COLO829 (cell line): Measurements from ENCODE around the gene ZNF547.
"Not testable (repeated sequence)": the region's sequence is repeated elsewhere in the genome, so short reads cannot be mapped to it uniquely, and the experiment has no call there.

Experiments used
- DNase-seq: peaks from one replicate; pipeline ENCODE4 v3.0.0; 2012; ENCODE audit warnings: low spot score

Gene ZNF547

DNA sequence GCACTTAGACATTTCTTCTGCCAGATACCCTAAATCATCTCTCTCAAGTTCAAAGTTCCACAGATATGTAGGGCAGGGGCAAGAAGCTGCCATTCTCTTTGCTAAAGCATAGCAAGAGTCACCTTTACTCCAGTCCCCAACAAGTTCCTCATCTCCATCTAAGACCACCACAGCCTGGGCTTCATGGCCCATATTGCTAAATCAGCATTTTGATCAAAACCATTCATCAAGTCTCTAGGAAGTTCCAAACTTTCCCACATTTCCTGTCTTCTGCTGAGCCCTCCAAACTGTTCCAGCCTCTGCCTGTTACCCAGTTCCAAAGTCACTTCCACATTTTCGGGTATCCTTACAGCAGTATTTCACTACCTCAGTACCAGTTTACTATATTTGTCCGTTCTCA, 11.3 kb downstream of the ZNF547 start:
- DNase-seq = not testable (repeated sequence)

DNA sequence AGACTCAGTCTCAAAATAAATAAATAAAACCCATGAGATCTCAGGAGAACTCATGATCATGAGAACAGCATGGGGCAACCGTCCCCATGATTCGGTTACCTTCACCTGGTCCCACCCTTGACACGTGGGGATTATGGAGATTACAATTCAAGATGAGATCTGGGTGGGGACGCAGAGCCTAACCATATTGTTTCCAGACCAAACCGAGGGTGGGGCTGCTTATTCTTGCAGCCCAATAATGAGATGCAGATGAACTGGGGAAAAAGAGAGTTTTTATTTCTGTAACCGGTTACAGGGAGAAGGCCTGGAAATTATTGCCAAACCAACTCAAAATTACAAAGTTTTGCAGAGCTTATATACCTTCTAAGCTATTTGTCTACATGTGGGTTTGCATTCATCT, 12.8 kb downstream of the ZNF547 start:
- no peak for DNase-seq

DNA sequence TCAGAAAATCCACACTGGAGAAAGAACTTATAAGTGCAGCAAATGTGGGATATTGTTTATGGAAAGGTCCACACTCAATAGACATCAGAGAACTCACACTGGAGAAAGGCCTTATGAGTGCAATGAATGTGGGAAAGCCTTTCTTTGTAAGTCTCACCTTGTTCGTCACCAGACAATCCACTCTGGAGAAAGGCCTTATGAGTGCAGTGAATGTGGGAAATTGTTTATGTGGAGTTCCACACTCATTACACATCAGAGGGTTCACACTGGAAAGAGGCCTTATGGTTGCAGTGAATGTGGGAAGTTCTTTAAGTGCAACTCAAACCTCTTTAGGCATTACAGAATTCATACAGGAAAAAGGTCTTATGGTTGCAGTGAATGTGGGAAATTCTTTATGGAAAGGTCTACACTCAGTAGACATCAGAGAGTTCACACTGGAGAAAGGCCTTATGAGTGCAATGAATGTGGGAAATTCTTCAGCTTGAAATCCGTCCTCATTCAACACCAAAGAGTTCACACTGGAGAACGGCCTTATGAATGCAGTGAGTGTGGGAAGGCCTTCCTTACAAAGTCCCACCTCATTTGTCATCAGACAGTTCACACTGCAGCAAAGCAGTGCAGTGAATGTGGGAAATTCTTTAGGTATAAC, 14.3 kb downstream of the ZNF547 start:
- no peak for DNase-seq

DNA sequence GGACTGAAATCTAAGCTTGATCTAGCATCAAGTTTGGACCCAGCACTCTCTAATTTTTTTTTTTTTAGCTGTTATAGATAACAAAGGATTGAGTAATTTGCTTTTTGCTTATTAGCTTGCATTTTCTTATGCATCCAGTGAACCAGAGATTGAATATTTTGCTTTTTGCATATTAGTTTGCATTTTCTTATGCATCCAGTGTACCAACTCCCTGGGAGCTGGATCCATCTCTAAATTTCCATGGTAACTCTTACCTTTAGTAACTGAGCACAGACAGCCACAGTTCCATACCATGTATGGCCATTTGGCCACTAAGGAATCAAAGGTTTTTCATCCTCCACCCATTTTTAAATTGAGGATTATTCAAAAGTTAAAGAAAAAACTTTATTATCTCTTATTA, 17.6 kb downstream of the ZNF547 start:
- DNase-seq = no peak

DNA sequence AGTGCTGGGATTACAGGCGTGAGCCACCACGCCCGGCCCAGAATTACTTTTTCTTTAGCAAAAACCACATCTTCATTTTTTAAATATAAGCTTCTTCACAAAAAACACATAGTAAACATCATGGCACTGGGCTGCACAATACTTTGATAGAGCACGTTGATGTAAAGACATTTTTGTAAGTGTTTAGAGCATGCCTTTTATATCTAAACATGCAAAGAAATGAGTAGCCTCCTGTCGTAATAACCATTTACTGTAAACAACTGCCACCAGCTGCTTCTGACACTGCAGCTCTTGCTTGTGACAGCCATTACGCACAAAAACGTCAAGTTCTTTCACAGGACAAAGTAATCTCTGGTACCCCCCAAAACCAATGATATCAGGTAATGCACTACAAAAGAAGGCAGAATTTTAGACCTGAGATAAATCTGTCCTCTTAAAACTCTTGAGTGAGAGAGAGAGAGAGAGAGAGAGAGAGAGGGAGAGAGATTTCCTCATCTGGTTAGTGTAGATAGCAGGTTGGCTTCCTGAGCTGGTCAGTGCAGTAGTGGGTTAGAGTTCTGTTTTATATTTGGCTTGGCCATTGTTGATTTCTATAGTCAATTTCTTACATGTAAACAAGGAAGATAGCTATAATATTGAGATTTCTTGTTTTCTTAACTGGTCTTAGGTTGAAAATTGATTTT, 19.6 kb downstream of the ZNF547 start:
- DNase-seq = no peak

DNA sequence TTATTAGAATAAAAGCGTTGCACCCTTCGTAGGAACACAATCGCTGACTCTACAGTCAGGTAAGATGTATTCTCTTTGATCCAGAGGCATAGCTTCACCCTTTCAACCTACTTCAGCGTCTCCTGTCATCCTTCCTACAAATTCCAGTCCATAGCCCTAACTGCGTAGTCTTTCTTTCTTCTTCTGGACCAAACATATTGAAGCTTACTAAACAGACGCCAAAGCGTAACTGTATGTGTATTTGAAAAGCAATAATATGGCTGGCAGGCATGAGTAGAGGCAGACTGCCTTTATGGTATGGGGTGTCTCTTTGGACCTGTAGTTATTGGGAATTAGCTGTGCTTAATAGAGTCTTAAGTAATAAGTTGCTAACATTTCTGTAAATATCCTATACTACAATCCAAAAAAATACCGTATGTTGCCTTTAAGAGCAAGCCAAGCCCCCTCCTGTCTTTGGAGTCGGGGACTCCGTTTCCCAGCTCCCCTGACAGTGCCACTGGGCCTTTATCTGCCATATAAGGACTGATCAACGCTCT, 25.9 kb downstream of the ZNF547 start:
- DNase-seq = no peak

DNA sequence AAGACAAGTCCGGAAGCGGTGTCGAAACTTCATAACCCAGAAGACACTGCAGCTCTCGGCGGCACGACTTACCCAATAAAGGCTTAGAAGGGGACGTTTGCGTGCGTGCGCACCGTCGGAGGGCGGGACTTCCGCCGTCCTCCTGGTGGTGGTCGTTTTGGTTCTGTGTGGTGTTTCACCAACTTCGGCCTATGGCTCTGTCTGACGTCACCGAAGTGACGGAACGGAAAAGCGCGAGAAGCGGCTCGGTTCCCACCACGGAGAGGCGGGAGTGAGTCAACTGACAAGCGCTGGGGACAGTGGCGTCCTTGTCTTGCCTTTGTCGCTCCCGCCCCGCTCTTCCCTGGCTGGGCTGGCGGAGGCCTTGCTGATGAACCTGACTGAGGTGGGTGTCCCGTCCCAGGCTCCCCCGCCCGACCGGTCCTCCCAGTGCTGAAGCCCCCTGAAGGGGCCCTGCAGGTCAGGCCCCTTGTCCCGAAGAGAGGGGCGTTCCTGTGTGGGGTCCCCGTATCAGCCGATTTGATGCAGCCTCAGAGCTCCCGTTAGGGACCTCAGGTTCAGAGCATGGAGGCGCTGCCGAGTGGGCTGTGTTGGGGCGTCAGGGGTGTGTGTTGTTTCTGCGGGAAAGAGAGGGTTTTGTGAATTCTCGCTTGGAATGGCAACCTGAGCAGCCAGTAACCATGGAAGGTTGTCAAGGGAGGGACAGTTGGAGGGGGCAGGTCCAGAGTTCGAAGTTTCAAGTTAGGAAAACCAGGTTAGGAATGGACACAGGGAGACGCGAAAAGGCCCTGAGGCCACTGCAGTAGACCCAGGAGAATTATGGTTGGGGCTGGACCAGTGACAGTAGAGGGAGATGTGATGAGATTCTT, 26.6 kb downstream of the ZNF547 start, which contains the start of gene ZNF548:
Gene ZNF548, plus strand, starts transcription at position 125 of the 869 bp plus-strand sequence. Its CDS starts 246 bp downstream, at position 371.
- DNase-seq = peak; percentile 98

DNA sequence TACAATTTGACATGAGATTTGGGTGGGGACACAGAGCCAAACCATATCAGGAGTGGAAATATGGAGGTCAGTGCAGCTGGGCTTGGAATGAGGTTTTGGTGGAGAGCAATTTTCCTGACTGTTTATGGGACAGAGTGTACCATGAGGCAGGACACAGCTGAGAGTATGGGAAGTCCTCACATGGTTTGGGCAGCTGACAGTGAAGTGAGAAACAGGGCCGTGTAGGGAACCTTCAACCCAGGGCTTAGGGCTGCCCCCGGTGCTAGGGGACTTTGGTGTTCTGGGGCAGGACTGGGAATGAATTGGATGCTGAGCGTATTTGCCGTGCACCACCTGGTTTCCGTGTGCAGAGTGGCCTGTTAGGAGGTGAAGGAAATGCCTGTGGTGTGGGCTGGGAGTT, 32.4 kb downstream of the ZNF547 start:
- no peak for DNase-seq

DNA sequence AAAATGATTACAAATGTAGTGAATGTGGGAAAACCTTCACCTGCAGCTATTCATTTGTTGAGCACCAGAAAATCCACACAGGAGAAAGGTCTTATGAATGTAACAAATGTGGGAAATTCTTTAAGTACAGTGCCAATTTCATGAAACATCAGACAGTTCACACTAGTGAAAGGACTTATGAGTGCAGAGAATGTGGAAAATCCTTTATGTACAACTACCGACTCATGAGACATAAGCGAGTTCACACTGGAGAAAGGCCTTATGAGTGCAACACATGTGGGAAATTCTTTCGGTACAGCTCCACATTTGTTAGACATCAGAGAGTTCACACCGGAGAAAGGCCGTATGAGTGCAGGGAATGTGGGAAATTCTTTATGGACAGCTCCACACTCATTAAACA, 35.5 kb downstream of the ZNF547 start:
- no peak for DNase-seq

DNA sequence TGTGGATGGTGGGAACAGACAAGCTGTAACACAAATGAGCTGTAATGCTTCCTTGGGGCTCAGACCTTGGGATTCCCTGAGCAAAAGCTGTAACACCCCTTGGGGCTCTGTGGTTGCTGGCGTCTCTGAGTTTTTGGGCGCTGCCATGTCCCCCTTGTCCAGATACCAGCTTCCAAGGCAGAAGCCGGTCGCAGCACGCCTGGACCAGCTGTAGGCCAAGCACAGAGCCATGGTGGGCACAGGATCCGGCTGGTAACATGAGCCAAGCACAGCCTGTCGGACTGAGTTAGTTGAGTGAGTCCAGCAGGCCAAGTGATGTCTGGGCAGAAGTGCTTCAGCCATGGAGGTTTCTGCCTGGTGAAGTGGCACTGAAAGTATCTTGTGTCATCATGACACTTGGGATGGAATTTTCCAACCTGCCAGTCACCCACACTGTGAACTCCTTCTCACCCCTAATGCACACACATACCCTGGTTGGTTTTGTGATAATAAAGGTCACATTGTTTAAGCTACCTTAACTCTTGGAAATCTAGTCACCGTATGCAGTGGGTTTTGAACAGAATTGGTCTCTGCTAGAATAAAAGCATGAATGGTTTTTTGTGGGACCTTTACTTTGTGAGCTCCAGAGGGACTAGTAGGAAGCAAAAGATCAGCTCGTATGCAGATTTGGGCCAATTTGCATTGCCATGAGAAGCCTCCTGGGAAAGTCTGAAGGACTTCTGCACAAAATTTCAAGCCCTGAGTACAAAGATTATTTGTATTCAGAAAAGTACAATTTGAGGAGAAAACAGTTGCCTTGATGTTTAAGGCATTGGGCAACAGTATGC, 40.6 kb downstream of the ZNF547 start:
- DNase-seq = no peak

DNA sequence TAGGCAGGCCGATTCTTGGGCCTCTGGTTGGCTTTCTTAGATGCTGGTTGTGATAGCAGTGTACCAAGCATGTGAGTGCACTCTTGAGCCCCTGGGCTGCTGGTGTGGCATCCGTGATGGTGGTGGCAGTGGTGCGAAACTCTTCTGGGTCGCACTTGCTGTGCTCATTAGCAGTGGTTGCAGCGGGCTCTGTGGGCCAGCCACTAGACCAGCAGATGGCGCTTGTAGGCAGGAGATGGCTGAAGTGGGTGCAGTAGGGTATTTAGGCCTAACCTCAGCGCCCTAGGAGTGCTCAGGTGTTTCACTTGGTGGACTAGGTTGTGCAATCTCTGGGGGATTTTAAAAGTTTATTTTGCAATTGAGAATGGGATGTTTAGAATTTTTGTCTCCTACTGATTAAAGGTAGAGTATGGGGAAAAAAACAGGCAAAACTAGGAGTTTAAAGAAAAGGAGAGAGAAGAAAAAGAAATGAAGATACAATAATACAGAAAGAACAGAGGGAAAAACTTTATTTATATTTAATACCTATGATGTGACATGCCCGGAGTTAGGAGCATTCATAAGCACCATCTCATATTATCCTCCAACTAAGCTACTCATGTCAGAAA, 43.3 kb downstream of the ZNF547 start:
- peak; percentile 57 for DNase-seq

DNA sequence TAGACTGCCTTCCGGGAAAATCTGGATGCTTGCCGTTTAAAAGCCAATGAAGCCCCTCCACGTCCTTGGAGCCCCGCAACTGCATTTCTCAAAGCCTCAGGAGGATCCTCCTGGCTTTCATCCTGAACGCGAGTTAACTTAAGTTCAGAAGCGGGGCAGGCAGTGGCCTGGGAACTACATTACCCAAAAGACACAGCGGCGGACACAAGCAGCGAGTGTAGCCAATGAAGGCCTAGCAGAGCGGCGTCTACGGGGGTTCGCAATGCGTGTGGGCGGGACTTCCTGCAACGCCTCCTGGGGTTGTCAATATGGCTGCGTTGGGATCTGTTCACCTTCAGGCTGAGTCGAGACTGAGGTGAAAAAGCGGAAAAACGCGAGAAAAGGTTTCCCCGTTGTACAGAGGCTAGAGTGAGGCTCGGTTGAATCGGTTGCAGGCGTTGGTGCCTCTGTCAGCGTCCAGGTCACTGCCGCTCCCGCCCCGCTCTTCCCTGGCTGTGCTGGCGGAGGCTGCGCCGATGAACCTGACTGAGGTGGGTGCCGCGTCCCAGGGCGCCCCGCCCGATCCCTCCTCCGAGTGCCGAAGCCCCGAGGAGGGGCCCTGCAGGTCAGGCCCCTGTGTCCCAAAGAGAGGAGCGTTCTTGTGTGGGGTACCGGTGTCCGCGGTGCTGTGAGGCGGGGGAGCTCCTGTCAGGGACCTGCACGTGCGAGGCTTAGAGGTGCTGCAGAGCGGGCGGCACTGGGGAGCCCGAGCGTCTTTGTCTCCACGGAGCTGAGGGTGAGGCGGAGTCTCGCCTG, 47.7 kb downstream of the ZNF547 start, which contains the start of gene ZNF17:
Gene ZNF17, plus strand, starts transcription at position 285 of the 795 bp plus-strand sequence. CDS start 2,455 bp downstream, outside the sequence.
- peak; percentile 87 for DNase-seq

DNA sequence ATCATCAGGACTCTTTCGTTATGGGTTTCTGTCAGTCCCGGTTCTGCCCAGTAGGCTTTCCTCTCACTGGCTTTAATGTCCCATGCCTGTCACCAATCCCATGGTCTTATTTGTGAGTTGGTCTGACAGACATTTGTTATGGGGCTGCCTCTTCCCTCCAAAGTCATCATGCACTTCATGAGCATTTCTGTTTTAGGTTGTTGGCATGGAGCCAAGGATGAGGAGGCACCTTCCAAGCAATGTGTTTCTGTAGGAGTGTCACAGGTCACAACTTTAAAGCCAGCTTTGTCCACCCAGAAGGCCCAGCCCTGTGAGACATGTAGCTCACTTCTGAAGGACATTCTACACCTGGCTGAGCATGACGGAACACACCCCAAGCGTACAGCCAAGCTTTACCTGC, 56.1 kb downstream of the ZNF547 start:
- DNase-seq = no peak

DNA sequence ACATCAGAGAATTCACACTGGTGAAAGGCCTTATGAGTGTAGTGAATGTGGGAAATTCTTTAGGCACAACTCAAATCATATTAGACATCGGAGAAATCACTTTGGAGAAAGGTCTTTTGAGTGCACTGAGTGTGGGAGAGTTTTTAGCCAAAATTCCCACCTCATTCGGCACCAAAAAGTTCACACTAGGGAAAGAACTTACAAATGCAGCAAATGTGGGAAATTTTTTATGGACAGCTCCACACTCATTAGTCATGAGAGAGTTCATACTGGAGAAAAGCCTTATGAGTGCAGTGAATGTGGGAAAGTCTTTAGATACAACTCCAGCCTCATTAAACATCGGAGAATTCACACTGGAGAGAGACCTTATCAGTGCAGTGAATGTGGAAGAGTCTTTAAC, 57.7 kb downstream of the ZNF547 start:
- DNase-seq = no peak
